Measurements from ENCODE around the gene FOSL1. TPM values are rescaled to one million over a fixed set of nuclear protein-coding genes. Genes with fewer than 3 reads are reported as not detected.

Gene FOSL1
- total RNA-seq, 1 experiment from 2014 or later = 97.5 TPM

DNA sequence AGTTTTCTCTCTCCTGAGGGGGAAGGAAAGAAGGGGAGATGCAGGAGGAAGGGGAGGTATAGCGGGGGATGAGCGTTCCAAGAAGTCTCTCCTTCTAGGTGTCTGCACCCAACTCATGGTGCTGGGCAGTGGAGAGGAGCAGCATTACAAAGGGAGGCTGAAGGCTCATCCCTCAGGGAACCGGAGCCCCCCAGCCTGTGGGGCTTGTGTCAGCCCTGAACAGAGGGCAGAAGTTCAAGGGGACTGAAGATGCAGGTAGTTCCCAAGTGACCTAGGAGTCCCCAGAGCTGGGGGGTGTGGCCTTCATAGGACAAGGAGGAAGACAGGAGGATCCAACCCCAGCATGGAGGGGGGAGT is 16.9 kb upstream of the FOSL1 start:
- peak overlapping the region; percentile 93 for H3K27ac ChIP-seq
- peak overlapping the region; percentile 94; the same call in 1 of the 2 replicates for H3K4me3 ChIP-seq
- H3K9me3 ChIP-seq (replicated peaks) = peaks cover 5% of the 10 kb centered on the region; the same call in 1 of the 2 replicates
- H3K27me3 ChIP-seq (replicated peaks) = no peaks in the 10 kb centered on the region
- peaks cover 60% of the 10 kb centered on the region for H3K36me3 ChIP-seq
- no peak for DNase-seq (ENCODE audit: low read depth in 1 of 2, low spot score in 2 of 2)
- peaks cover 78% of the 10 kb centered on the region for H3K4me1 ChIP-seq (replicated peaks)

- Histone ChIP-seq H3K27me3 (replicated peaks) (no peaks in the 10 kb centered on the region), H3K9me3 (replicated peaks) (peaks cover 5% of the 10 kb centered on the region; the same call in 1 of the 2 replicates), H3K36me3 (peaks cover 54% of the 10 kb centered on the region), H3K27ac (peak overlapping the region; percentile 93), H3K4me1 (replicated peaks) (peaks cover 85% of the 10 kb centered on the region), H3K4me3 (peak overlapping the region; percentile 22)
- no peak for DNase-seq (ENCODE audit: low read depth in 1 of 2, low spot score in 2 of 2)
Measured at GRCh38 chr11:65916391-65916790, 16.2 kb upstream of the FOSL1 start.

GRCh38 chr11:65915821-65916251 is 15.6 kb upstream of the FOSL1 start:
- peak; percentile 100 for DNase-seq (ENCODE audit: low read depth in 1 of 2, low spot score in 2 of 2)
- H3K4me3 ChIP-seq = peak overlapping the region; percentile 22
- peaks cover 48% of the 10 kb centered on the region for H3K36me3 ChIP-seq
- H3K9me3 ChIP-seq (replicated peaks) = peaks cover 5% of the 10 kb centered on the region; the same call in 1 of the 2 replicates
- H3K27me3 ChIP-seq (replicated peaks) = no peaks in the 10 kb centered on the region
- H3K27ac ChIP-seq = peak overlapping the region; percentile 93
- H3K4me1 ChIP-seq (replicated peaks) = peaks cover 89% of the 10 kb centered on the region

DNA sequence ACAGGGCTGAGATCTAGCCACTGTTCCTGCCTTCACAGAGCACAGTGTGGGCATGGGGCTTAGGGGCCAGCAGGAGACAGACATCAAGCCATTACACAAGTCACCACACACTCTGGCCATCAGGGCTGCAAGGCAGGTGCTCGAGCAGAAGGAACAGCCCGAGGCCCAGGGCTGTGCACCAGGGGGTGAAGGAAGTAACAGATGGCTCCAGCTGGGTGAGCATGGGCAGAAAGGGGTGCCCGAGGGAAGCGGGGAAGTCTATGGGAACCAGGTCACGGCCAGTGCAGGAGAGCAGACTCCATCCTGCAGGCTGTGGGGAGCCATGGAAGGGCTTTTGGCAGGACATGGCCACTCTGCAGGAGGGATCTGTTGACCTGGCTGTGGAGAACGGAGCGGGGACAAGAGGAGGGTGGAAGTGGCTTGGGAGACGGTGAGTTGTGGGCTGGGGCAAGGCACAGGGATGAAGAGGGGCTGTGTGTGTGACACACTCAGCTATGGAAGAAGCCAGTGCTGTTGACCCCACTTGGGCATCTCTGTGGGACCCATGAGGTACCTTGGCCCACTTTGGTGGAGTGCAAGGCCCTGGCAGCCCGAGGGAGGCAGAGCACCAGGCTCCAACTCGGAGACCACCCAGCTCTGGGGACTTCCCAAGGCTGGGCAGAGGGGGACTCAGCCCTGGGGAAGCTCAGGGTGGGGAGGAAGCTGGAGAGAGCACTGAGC is 15.1 kb upstream of the FOSL1 start:
- Histone ChIP-seq H3K36me3 (peaks cover 42% of the 10 kb centered on the region), H3K4me3 (no peak overlapping the region), H3K4me1 (replicated peaks) (peaks cover 89% of the 10 kb centered on the region), H3K27ac (peak overlapping the region; percentile 93), H3K27me3 (replicated peaks) (no peaks in the 10 kb centered on the region), H3K9me3 (replicated peaks) (peaks cover 5% of the 10 kb centered on the region; the same call in 1 of the 2 replicates)
- DNase-seq (ENCODE audit: low read depth in 1 of 2, low spot score in 2 of 2) = no peak

DNA sequence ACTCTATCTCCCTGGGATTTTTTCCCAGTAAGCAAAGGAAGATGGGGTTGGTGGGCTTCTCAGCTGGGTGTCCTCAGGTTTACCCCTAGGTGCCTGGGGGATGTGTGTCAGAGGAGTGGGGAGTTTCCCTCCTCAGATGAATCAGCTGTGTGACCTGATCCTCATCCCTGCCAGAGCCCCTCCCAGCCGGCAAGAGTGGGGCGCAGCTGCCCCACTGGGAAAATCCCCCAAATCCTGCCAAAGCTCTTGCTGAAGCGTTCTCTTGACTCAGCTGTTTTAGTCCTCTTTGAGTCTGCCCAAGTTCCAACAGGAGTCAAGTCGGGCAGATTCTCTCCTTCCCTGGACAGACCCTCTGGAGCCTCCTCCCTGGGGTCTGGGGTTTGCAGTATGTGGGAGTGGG is 12.7 kb upstream of the FOSL1 start:
- peak; percentile 90 to 94 for DNase-seq (ENCODE audit: low read depth in 1 of 2, low spot score in 2 of 2)
- no peaks in the 10 kb centered on the region for H3K27me3 ChIP-seq (replicated peaks)
- no peak overlapping the region for H3K4me3 ChIP-seq
- H3K4me1 ChIP-seq (replicated peaks) = peaks cover 91% of the 10 kb centered on the region
- H3K9me3 ChIP-seq (replicated peaks) = no peaks in the 10 kb centered on the region
- H3K36me3 ChIP-seq = peaks cover 23% of the 10 kb centered on the region
- peak overlapping the region; percentile 93 for H3K27ac ChIP-seq

GRCh38 chr11:65911682-65912568 is 11.7 kb upstream of the FOSL1 start:
- Histone ChIP-seq H3K4me3 (no peak overlapping the region), H3K4me1 (replicated peaks) (peaks cover 83% of the 10 kb centered on the region)
- peak; percentile 98 to 99 for DNase-seq (ENCODE audit: low read depth in 1 of 2, low spot score in 2 of 2)

GRCh38 chr11:65907878-65908277 is 7.7 kb upstream of the FOSL1 start:
- Histone ChIP-seq H3K27ac (no peak overlapping the region), H3K4me3 (no peak overlapping the region), H3K27me3 (replicated peaks) (no peaks in the 10 kb centered on the region), H3K36me3 (no peaks in the 10 kb centered on the region), H3K9me3 (replicated peaks) (no peaks in the 10 kb centered on the region), H3K4me1 (replicated peaks) (peaks cover 69% of the 10 kb centered on the region)
- no peak for DNase-seq (ENCODE audit: low read depth in 1 of 2, low spot score in 2 of 2)

More at GRCh38 chr11:65911682-65912568, 11.7 kb upstream of the FOSL1 start:
- H3K36me3 ChIP-seq = peaks cover 14% of the 10 kb centered on the region
- peak overlapping the region; percentile 93 for H3K27ac ChIP-seq
- no peaks in the 10 kb centered on the region for H3K27me3 ChIP-seq (replicated peaks)
- H3K9me3 ChIP-seq (replicated peaks) = no peaks in the 10 kb centered on the region

DNA sequence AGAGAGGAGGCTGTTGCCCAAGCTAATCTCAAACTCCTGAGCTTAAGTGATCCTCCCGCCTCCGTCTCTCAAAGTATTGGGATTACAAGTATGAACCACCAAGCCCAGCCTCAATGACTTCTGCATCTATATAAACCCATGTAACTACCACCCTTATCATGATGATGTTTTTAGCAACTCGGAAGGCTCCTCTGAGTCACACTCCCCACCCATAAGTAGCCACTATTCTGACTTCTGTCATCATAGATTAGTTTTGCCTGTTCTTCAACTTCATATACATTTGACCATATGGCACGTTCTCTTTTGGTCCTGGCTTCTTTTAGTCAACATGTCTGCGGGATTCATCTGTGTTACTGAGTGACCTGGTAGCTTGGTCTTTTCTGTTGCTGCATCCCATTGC is 6.4 kb upstream of the FOSL1 start:
- Histone ChIP-seq H3K4me1 (replicated peaks) (peaks cover 69% of the 10 kb centered on the region), H3K27ac (no peak overlapping the region), H3K27me3 (replicated peaks) (no peaks in the 10 kb centered on the region), H3K4me3 (no peak overlapping the region), H3K36me3 (no peaks in the 10 kb centered on the region), H3K9me3 (replicated peaks) (no peaks in the 10 kb centered on the region)
- no peak for DNase-seq (ENCODE audit: low read depth in 1 of 2, low spot score in 2 of 2)

DNA sequence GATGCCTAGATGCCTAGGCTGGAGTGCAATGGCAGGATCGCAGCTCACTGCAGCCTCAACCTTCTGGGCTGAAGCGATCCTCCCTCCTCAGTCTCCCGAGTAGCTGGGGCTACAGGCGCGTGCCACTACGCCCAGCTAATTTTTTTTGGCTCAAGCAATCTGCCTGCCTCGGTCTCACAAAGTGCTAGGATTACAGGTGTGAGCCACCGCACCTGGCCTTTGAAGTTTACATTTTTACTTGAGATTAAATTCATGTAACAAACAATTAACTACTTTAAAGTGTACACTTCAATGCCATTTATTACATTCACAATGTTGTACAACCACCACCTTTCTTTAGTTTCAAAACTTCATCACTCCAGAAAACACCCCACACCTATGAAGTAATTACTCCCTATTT is 3.5 kb upstream of the FOSL1 start:
- Histone ChIP-seq H3K27me3 (replicated peaks) (no peaks in the 10 kb centered on the region), H3K27ac (peak overlapping the region; percentile 90), H3K9me3 (replicated peaks) (no peaks in the 10 kb centered on the region), H3K4me1 (replicated peaks) (peaks cover 53% of the 10 kb centered on the region), H3K4me3 (no peak overlapping the region; the same call in 1 of the 2 replicates), H3K36me3 (peaks cover 15% of the 10 kb centered on the region)
- no peak for DNase-seq (ENCODE audit: low read depth in 1 of 2, low spot score in 2 of 2)

GRCh38 chr11:65903068-65903481 is 2.9 kb upstream of the FOSL1 start:
- H3K9me3 ChIP-seq (replicated peaks) = no peaks in the 10 kb centered on the region
- peaks cover 58% of the 10 kb centered on the region for H3K4me1 ChIP-seq (replicated peaks)
- DNase-seq (ENCODE audit: low read depth in 1 of 2, low spot score in 2 of 2) = peak; percentile 99 to 100
- peak overlapping the region; percentile 3; the same call in 1 of the 2 replicates for H3K4me3 ChIP-seq
- peak overlapping the region; percentile 90 for H3K27ac ChIP-seq
- H3K27me3 ChIP-seq (replicated peaks) = no peaks in the 10 kb centered on the region
- H3K36me3 ChIP-seq = peaks cover 21% of the 10 kb centered on the region

- peak overlapping the region; percentile 55 for H3K27ac ChIP-seq
- H3K4me1 ChIP-seq (replicated peaks) = peaks cover 69% of the 10 kb centered on the region
- no peaks in the 10 kb centered on the region for H3K27me3 ChIP-seq (replicated peaks)
- H3K4me3 ChIP-seq = peak overlapping the region; percentile 91
- H3K36me3 ChIP-seq = peaks cover 42% of the 10 kb centered on the region
- no peak for DNase-seq (ENCODE audit: low read depth in 1 of 2, low spot score in 2 of 2)
- H3K9me3 ChIP-seq (replicated peaks) = no peaks in the 10 kb centered on the region
Measured at GRCh38 chr11:65900899-65901180, 652 bp upstream of the FOSL1 start.

DNA sequence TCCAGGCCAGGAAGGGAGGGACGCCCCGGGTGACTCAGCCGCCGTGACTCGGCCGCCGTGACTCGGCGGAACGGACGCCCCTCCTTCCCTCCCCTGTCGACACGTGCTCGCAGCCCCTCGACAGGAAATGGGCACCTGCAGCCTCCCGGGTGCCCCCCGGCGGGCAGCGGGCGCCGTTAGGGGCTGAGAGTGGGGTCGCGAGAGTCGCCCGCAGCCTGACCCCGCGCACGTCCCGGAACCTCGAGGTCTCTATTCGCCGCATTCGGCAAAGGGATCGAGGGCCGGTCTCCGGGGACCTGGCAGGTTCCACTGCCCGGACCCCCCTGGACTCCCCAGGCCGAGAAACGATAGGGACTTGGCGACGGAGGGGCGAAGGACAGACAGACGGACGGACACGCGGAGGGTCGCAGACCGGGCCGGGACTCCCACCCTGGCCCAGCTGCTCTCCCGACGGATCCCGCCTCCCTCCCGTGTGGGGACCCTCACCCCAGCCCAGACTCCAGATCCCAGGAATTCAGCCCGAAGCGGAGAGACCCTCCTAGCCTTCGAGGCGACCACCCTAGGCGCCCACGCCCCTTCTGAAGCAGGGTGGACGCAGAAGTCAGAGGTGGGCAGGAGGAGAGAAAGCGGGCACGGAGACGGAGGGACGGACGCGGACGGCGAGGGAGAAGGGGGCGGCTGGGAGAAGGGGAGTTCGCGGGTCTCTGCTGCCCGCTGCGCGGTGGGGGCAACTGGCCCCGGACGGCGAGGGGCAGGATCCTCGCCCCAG is 648 bp downstream of the FOSL1 start:
- H3K27me3 ChIP-seq (replicated peaks) = no peaks in the 10 kb centered on the region

GRCh38 chr11:65898656-65899355 is 1.4 kb downstream of the FOSL1 start:
- Histone ChIP-seq H3K27me3 (replicated peaks) (no peaks in the 10 kb centered on the region), H3K36me3 (peaks cover 63% of the 10 kb centered on the region), H3K4me1 (replicated peaks) (peaks cover 72% of the 10 kb centered on the region), H3K27ac (peak overlapping the region; percentile 93), H3K9me3 (replicated peaks) (no peaks in the 10 kb centered on the region), H3K4me3 (peak overlapping the region; percentile 91)
- DNase-seq (ENCODE audit: low read depth in 1 of 2, low spot score in 2 of 2) = no peak

More for the DNA sequence above, 648 bp downstream of the FOSL1 start:
- H3K4me1 ChIP-seq (replicated peaks) = peaks cover 74% of the 10 kb centered on the region
- H3K27ac ChIP-seq = peak overlapping the region; percentile 93
- H3K9me3 ChIP-seq (replicated peaks) = no peaks in the 10 kb centered on the region
- DNase-seq (ENCODE audit: low read depth in 1 of 2, low spot score in 2 of 2) = peak; percentile 96
- peaks cover 55% of the 10 kb centered on the region for H3K36me3 ChIP-seq
- H3K4me3 ChIP-seq = peak overlapping the region; percentile 91

Data from SJSA1 (cell line).